ENCODE measurements around the gene SS18.
"Not testable (repeated sequence)": the region's sequence is repeated elsewhere in the genome, so short reads cannot be mapped to it uniquely, and the experiment has no call there.

Gene SS18

DNA sequence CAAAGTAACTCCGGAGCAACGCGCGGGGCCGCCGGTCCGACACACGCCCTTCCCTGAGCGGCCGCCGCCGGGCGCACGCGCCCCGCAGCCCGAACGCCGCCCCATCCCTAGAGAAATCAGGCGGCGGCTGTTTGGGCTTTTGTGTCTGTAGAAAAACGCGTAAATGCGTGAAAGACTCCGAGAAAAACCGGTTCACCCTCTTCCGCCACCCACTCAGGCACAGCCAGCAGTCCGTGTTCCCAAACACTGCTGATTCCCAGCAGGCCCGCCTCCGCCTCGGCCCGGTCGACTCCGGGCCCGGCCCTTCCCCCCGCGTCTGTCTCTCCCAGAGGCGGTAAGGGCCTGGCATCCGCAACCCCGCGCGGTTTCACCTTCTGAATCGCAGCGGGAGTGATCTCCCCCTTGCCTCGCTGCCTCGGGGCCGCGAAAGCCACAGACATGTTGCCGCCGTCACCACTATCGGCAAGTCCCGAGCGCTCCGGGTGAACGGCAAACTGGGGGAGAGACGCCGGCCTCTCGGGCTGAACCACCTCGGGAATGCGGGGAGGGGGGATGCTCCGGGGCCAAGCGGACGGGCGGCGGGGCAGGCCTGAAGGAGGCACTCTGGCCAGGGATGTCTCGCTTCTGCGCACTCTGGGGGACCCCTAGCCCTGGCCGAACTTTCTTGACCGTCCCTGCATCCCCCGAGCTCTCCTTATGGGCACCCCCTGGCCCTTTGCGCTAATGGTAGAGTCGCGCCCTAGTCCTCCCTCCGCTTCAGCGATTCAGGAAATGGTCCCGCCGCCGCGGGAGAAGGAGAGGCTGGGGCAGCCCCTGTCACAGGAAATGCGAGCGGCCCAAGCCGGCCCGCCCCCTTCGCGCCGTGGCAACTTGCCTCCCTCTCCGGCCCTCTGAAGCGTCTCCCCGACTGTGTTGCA, at the start of gene SS18:
SS18 (minus strand) TSS at position 484 of the 917 bp plus-strand sequence; CDS start at position 440, 44 bp downstream.
- DNase-seq = peak; percentile 94

DNA sequence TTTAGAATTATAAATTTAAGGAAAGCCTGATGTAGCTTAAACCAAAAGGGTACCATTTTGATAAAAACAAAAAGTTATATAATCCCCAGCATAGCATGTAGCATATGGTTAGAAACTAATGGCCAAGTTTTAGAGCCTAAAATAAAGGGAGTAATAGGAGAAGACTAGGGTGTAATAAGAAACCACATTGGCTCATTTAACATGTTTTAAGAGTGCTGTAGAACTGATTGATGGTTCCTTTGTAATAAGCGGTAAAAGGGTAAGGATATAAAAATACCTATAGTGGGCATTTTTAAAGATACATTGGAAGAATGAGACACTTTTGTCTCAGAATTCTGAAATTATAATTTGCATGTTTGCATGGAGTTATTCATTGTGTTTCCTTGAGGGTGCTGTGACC, 45.1 kb upstream of the SS18 start:
- no peak for DNase-seq

DNA sequence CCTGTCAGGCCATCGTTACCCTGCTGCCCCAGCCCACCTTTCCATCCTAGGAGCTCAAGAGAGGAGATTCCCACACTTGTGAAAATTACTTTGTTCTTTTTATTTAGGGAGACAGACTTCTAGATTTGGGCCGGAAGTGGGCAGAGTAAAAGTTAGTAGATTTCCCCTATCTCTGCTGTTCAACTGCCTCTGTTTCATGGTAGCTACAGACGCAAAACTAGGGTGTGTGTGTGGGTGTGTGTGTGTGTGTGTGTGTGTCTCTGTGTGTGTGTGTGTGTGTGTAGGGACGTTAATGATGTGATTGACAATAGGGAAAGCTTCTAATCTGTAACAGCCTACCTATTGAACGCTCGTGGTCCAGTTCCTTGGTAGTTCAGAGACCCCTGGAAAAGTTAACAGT, 43.7 kb upstream of the SS18 start:
- DNase-seq = no peak

DNA sequence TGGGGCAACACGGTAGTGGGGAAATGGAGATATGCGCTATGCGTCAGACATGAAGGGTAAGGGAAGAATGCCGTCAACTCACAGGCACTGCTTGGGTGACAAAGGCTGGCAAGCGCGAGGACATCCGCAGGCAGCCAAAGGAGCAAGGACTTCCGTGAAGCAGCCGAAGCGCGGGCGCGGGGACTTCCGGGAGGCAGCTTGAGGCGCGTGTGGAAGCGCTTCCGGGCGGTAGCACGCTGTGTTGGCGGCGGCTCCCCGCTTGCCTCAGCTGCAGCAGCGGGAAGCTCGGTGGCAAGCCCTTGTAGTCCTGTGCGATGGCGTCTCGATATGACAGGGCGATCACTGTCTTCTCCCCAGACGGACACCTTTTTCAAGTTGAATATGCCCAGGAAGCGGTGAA, 43.2 kb upstream of the SS18 start, which contains the start of gene PSMA8:
PSMA8 (plus strand) TSS at position 218 of the 400 bp plus-strand sequence; CDS start at position 315, 97 bp downstream.
- peak; percentile 54 for DNase-seq

GRCh38 chr18:26128192-26128591, 37.8 kb upstream of the SS18 start:
- not testable (repeated sequence) for DNase-seq

- no peak for DNase-seq
Measured at GRCh38 chr18:26127786-26128185, 37.4 kb upstream of the SS18 start.

DNA sequence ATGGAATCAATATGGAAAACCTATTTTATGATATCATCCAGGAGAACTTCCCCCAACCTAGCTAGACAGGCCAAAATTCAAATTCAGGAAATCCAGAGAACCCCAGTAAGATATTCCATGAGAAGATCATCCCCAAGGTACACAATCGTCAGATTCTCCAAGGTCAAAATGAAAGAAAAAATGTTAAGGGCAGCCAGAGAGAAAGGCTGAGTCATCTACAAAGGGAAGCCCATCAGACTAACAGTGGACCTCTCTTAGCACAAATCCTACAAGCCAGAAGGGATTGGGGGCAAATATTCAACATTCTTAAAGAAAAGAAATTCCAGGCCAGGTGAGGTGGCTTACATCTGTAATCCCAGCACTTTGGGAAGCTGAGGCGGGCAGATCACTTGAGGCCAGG, 31.6 kb upstream of the SS18 start:
- not testable (repeated sequence) for DNase-seq

DNA sequence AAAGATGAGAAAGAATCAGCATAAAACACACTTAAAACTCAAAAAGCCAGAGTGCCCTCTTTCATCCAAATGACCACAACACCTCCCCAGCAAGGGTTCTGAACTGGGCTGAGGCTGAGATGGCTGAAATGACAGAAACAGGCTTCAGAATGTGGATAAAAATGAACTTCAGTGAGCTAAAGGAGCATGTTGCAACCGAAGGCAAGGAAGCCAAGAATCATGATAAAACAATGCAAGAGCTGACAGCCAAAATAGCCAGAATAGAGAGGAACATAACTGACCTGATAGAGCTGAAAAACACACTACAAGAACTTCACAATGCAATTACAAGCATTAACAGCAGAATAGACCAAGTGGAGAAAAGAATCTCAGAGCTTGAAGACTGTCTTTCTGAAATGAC, 31.1 kb upstream of the SS18 start:
- no peak for DNase-seq

GRCh38 chr18:26119246-26119645, 28.8 kb upstream of the SS18 start:
- no peak for DNase-seq

GRCh38 chr18:26104035-26104434, 13.6 kb upstream of the SS18 start:
- no peak for DNase-seq

GRCh38 chr18:26103579-26103978, 13.2 kb upstream of the SS18 start:
- DNase-seq = peak; percentile 35

GRCh38 chr18:26097563-26097962, 7.2 kb upstream of the SS18 start:
- DNase-seq = no peak

DNA sequence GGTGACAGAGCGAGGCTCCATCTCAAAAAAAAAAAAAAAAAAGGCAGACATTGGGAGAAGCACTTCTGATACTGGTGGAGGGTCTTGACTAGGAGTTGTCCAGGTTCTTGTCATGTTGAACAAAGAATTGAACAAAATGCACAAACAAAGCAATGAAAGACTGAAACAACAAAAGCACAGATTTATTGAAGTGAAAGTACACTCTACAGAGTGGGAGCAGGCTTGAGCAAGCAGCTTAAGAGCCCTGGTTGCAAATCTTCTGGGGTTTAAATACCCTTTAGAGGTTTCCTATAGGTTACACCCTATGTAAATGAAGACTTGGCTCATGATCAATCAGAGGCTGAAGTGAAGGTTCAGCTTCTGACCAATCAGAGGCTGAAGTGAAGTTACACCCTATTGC, 6.4 kb upstream of the SS18 start:
- no peak for DNase-seq

DNA sequence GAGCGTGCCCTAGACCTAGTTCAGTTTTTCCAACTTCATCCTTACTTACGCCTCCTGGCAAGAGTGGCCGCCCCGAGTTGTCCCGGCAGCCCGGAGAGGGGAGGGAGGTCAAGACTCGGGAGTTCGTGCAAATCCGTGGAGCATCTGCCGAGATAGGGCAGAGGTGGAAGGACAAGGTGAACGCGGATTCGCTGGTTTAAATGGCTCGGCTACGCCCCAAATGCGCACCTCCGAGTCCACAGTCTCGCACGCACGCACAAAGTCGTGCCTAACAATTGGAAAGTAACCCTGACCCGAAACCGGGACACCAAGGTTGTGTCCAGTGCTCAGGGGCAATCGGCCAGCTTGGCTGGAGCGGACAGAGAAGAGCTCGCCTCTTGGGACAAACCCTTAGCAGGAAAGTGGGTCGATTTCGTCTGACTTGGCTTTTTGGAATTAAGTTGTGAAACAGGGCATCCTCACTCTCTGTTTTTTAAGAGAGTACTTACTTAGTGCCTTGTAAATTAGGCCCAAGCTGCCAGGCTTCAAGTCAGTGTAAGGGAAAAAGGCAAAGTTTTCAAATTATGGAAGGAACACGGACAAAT, 726 bp upstream of the SS18 start:
- DNase-seq = peak; percentile 76

- peak; percentile 8 for DNase-seq
Measured at GRCh38 chr18:26089293-26090129, 902 bp downstream of the SS18 start.

GRCh38 chr18:26088487-26088886, 1.9 kb downstream of the SS18 start:
- no peak for DNase-seq

- DNase-seq = no peak
Measured at GRCh38 chr18:26086959-26087358, 3.5 kb downstream of the SS18 start.

DNA sequence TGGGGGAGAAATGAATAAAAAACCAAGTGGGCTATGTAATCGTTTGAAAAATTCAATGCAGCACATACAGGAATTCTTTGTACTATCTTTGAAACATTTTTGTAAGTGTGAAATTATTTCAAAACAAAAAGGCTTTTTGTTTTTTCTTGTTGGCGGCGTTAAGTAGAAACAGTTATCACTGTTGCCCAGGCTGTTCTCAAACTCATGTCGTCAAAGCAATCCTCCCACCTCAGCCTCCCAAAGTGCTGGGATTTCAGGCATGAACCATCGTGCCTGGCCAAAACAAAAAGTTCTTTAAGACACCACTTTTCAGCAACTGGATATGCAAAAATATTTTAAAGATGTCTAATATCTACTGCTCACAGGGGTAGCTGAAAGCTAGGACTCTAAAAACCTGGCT, 5.4 kb downstream of the SS18 start:
- DNase-seq = no peak

GRCh38 chr18:26083099-26083498, 7.3 kb downstream of the SS18 start:
- no peak for DNase-seq

DNA sequence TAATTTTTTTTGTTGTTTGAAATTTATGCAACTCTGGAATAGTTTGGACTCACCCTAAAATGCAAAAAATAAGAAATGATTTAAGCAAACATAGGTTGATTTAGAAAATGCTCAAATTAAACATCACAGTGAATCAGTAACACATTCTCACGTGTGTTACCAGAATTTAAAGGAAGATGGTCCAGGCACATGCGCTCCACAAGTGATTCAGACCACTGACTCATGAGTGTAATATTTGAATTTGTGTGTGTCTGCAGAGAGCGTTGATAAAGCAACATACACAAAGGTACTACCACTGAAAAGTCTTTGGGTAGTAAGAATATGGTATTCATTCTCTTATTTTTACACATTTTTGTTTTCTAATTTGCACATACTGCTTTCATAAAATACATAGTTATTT, 7.9 kb downstream of the SS18 start:
- no peak for DNase-seq

DNA sequence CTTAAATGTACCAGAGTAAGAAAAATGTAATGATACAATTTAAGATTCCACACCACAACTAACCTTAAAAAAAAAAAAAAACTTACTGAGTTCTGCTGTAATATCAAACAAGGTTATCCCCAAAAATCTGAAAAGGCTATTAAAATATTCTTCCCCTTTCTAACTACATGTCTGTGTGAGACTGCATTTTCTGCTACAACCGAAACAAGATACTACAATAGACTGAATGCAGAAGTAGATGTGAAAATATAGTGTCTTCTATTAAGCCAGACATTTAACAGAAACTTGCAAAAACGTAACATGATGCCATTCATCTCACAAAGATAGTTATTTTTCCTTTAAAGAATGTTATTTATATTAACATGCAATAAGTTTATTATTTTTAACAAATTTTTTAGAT, 16.2 kb downstream of the SS18 start:
- no peak for DNase-seq

- no peak for DNase-seq
Measured at GRCh38 chr18:26073758-26074157, 16.7 kb downstream of the SS18 start.

- DNase-seq = no peak
Measured at GRCh38 chr18:26071725-26072124, 18.7 kb downstream of the SS18 start.

Data from activated CD4-positive, alpha-beta T cell treated with anti-CD3 and anti-CD28 coated beads, Interleukin-2, amount 50 U/mL, for 16 hours (primary cell).